ENCODE measurements around the gene GRIN2A. TPM values are rescaled to one million over a fixed set of nuclear protein-coding genes. Genes with fewer than 3 reads are reported as not detected.

Gene GRIN2A
- total and polyA plus RNA-seq, 10 donors: under 0.01 to 0.10 (median 0.03) TPM; not detected in 7

DNA sequence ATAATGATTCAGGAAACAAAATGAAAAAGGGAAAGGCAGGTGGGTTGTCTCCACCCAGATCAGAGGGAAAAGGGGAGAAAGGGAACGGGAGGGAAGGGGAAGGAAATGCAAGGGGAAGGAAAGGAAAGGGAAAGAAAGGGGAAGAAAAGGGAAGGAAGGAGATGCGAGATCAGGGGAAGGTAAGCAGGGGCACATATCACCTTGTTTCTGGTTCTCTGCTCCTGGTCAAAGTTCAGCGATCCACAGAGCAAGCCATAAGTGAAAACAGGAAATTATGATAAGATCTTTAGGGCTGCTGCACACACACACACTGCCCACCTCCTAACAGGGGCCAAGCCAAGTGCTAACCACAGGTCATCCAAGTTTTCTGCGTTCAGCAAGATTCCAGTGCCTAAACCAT lies 37.5 kb upstream of the GRIN2A start:
- Histone ChIP-seq H3K36me3 (no peaks in the 10 kb centered on the region), H3K9me3 (no peaks in the 10 kb centered on the region), H3K4me1 (no peaks in the 10 kb centered on the region), H3K4me3 (no peak overlapping the region), H3K27me3 (replicated peaks in 1 of 7) (peaks cover 0 to 29% (median 0%) of the 10 kb centered on the region in 7 donors), H3K27ac (no peak overlapping the region)
- 14 to 31% (median 18%) methylated on average over 4 of the region's 4 CpGs for WGBS, 5 donors
- TF ChIP-seq, protein P1, sequence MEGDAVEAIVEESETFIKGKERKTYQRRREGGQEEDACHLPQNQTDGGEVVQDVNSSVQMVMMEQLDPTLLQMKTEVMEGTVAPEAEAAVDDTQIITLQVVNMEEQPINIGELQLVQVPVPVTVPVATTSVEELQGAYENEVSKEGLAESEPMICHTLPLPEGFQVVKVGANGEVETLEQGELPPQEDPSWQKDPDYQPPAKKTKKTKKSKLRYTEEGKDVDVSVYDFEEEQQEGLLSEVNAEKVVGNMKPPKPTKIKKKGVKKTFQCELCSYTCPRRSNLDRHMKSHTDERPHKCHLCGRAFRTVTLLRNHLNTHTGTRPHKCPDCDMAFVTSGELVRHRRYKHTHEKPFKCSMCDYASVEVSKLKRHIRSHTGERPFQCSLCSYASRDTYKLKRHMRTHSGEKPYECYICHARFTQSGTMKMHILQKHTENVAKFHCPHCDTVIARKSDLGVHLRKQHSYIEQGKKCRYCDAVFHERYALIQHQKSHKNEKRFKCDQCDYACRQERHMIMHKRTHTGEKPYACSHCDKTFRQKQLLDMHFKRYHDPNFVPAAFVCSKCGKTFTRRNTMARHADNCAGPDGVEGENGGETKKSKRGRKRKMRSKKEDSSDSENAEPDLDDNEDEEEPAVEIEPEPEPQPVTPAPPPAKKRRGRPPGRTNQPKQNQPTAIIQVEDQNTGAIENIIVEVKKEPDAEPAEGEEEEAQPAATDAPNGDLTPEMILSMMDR (IDR thresholded peaks at IDR 0.05 in 8 of 11, conservative IDR thresholded peaks at IDR 0.05 in 3 of 11): no peak
- TF ChIP-seq POLR2AphosphoS5 (IDR thresholded peaks at IDR 0.05) (no peak), POLR2A (IDR thresholded peaks at IDR 0.05) (no peak)
- intact Hi-C loops (cut with DNase I; ENCODE audit: low total_unique reads): no loop called here
- DNase-seq: no peak

GRCh38 chr16:10218490-10219206 lies 36.4 kb upstream of the GRIN2A start:
- Histone ChIP-seq H3K4me1 (no peaks in the 10 kb centered on the region), H3K36me3 (no peaks in the 10 kb centered on the region), H3K27ac (no peak overlapping the region), H3K4me3 (no peak overlapping the region), H3K9me3 (no peaks in the 10 kb centered on the region), H3K27me3 (replicated peaks in 1 of 7) (peaks cover 0 to 23% (median 0%) of the 10 kb centered on the region in 7 donors)
- intact Hi-C loops (cut with DNase I; ENCODE audit: low total_unique reads): no loop called here
- TF ChIP-seq POLR2AphosphoS5 (IDR thresholded peaks at IDR 0.05) (no peak), POLR2A (IDR thresholded peaks at IDR 0.05) (no peak)
- TF ChIP-seq, protein P1 (IDR thresholded peaks at IDR 0.05 in 8 of 11, conservative IDR thresholded peaks at IDR 0.05 in 3 of 11): no peak
- DNase-seq: no peak
- 69 to 81% (median 75%) methylated on average over 15 of the region's 15 CpGs for whole genome bisulfite sequencing, 5 donors

- H3K27me3 ChIP-seq (replicated peaks in 1 of 7): peaks cover 0 to 10% (median 0%) of the 10 kb centered on the region in 7 donors
- no peak overlapping the region for H3K27ac ChIP-seq
- TF ChIP-seq POLR2A (IDR thresholded peaks at IDR 0.05) (no peak), POLR2AphosphoS5 (IDR thresholded peaks at IDR 0.05) (no peak)
- TF ChIP-seq, protein P1 (IDR thresholded peaks at IDR 0.05 in 8 of 11, conservative IDR thresholded peaks at IDR 0.05 in 3 of 11): no peak
- DNase-seq: peak; percentile 41
- H3K4me1 ChIP-seq: no peaks in the 10 kb centered on the region
- WGBS, 5 donors: 71 to 90% (median 84%) methylated on average over 4 of the region's 4 CpGs
- no peaks in the 10 kb centered on the region for H3K36me3 ChIP-seq
- H3K9me3 ChIP-seq: no peaks in the 10 kb centered on the region
- no peak overlapping the region for H3K4me3 ChIP-seq
- intact Hi-C loops (cut with DNase I; ENCODE audit: low total_unique reads): no loop called here
These were observed 31.5 kb upstream of the GRIN2A start for GRCh38 chr16:10213748-10214147.

DNA sequence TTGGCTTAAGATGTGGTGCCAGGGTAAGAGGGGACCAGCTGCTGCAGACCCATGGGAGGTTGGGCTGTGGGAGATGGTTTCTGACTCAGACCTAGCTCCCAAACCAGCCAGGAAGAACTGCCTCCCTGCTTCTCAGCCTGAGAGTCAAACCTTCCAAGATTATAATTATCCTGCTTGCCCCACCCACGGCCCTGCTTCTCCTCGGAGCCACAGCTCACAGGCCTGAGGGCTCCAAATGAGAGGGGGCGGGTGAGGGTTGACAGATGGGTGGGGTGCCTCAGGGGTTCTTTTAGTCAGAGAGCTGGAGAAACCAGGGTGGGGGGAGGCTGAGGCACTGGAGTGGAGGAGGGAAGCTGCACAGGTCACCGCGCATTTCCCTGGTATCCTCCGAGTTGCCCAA lies 28.7 kb upstream of the GRIN2A start:
- 41 to 70% (median 53%) methylated on average over 6 of the region's 6 CpGs for WGBS, 5 donors
- DNase-seq: peak; percentile 19
- H3K4me1 ChIP-seq: no peaks in the 10 kb centered on the region

More for the DNA sequence above, 28.7 kb upstream of the GRIN2A start:
- intact Hi-C loops (cut with DNase I; ENCODE audit: low total_unique reads): no loop called here
- TF ChIP-seq, protein P1 (IDR thresholded peaks at IDR 0.05 in 8 of 11, conservative IDR thresholded peaks at IDR 0.05 in 3 of 11): no peak
- TF ChIP-seq POLR2AphosphoS5 (IDR thresholded peaks at IDR 0.05) (no peak), POLR2A (IDR thresholded peaks at IDR 0.05) (no peak)
- Histone ChIP-seq H3K4me3 (no peak overlapping the region), H3K36me3 (no peaks in the 10 kb centered on the region), H3K27ac (no peak overlapping the region), H3K27me3 (replicated peaks in 1 of 7) (peaks cover 0 to 10% (median 0%) of the 10 kb centered on the region in 7 donors), H3K9me3 (no peaks in the 10 kb centered on the region)

Data from spleen (tissue), 11 donors.